Subcutaneous abdominal adipose tissue (tissue), 5 donors: ENCODE data around the gene SUPT20H.
A peak's percentile ranks its signal among the peaks of the same experiment; 100 is the strongest.

Experiments
- H3K27ac ChIP-seq: one replicate; pipeline ENCODE4 v1.7.0; 2013; ENCODE audit warnings: low read depth, mild to moderate bottlenecking, inconsistent platforms, low read length, moderate library complexity
- H3K27me3 ChIP-seq, 5 donors: one replicate each; pipeline ENCODE4 v1.7.0; 2013; ENCODE audit warnings: low read length in 5 of 5, inconsistent platforms in 1 of 5; ENCODE audit not compliant: control insufficient read depth in 5 of 5, insufficient read depth in 4 of 5
- H3K36me3 ChIP-seq, 5 donors: one replicate each; pipeline ENCODE4 v1.7.0; 2013; ENCODE audit warnings: low read length in 5 of 5; ENCODE audit not compliant: control insufficient read depth in 5 of 5, insufficient read depth in 5 of 5
- H3K4me1 ChIP-seq, 5 donors: one replicate each; pipeline ENCODE4 v1.7.0; 2013; ENCODE audit warnings: low read length in 5 of 5, mild to moderate bottlenecking in 3 of 5, moderate library complexity in 1 of 5; ENCODE audit not compliant: control insufficient read depth in 5 of 5, insufficient read depth in 5 of 5
- H3K4me3 ChIP-seq, 5 donors: one replicate each; pipeline ENCODE4 v1.7.0; 2013; ENCODE audit warnings: low read length in 5 of 5, low read depth in 1 of 5
- H3K9ac ChIP-seq, 5 donors: one replicate each; pipeline ENCODE4 v1.7.0; 2013; ENCODE audit warnings: low read length in 5 of 5, mild to moderate bottlenecking in 4 of 5, moderate library complexity in 3 of 5
- H3K9me3 ChIP-seq, 5 donors: one replicate each; pipeline ENCODE4 v1.7.0; 2013; ENCODE audit warnings: low read length in 5 of 5; ENCODE audit not compliant: control insufficient read depth in 5 of 5
- donor health status: healthy.
- donor health status: healthy.
- donor health status: healthy.
- donor health status: healthy.
- donor health status: healthy.

The SUPT20H gene

GRCh38 chr13:37094840-37095239, 35.4 kb upstream of the SUPT20H start:
- no peak overlapping the region for H3K27ac ChIP-seq
- H3K9me3 ChIP-seq, result no peaks in the 10 kb centered on the region
- H3K27me3 ChIP-seq, result no peaks in the 10 kb centered on the region
- H3K36me3 ChIP-seq, result no peaks in the 10 kb centered on the region
- H3K4me3 ChIP-seq, result no peak overlapping the region
- no peak overlapping the region for H3K9ac ChIP-seq
- no peaks in the 10 kb centered on the region for H3K4me1 ChIP-seq

- Histone ChIP-seq H3K4me3 (no peak overlapping the region), H3K36me3 (no peaks in the 10 kb centered on the region), H3K27ac (no peak overlapping the region), H3K27me3 (no peaks in the 10 kb centered on the region), H3K9me3 (no peaks in the 10 kb centered on the region), H3K9ac (no peak overlapping the region), H3K4me1 (no peaks in the 10 kb centered on the region)
Observed at GRCh38 chr13:37094099-37094498, 34.6 kb upstream of the SUPT20H start.

GRCh38 chr13:37091835-37092234, 32.3 kb upstream of the SUPT20H start:
- Histone ChIP-seq H3K36me3 (no peaks in the 10 kb centered on the region), H3K4me1 (peaks cover 0 to 3% (median 0%) of the 10 kb centered on the region in 5 donors), H3K27me3 (no peaks in the 10 kb centered on the region), H3K9me3 (no peaks in the 10 kb centered on the region), H3K4me3 (no peak overlapping the region), H3K9ac (no peak overlapping the region), H3K27ac (no peak overlapping the region)

- no peaks in the 10 kb centered on the region for H3K27me3 ChIP-seq
- H3K9ac ChIP-seq, result no peak overlapping the region
- no peaks in the 10 kb centered on the region for H3K36me3 ChIP-seq
- no peaks in the 10 kb centered on the region for H3K9me3 ChIP-seq
- H3K27ac ChIP-seq, result no peak overlapping the region
- H3K4me1 ChIP-seq, result peaks cover 0 to 6% (median 0%) of the 10 kb centered on the region in 5 donors
- H3K4me3 ChIP-seq, result no peak overlapping the region
Observed at GRCh38 chr13:37090912-37091311, 31.4 kb upstream of the SUPT20H start.

GRCh38 chr13:37089495-37089894, 30.0 kb upstream of the SUPT20H start:
- Histone ChIP-seq H3K27me3 (no peaks in the 10 kb centered on the region), H3K36me3 (no peaks in the 10 kb centered on the region), H3K4me1 (peaks cover 0 to 13% (median 0%) of the 10 kb centered on the region in 5 donors), H3K27ac (no peak overlapping the region), H3K4me3 (no peak overlapping the region), H3K9me3 (no peaks in the 10 kb centered on the region), H3K9ac (no peak overlapping the region)

GRCh38 chr13:37087486-37087885, 28.0 kb upstream of the SUPT20H start:
- Histone ChIP-seq H3K36me3 (no peaks in the 10 kb centered on the region), H3K27me3 (no peaks in the 10 kb centered on the region), H3K9ac (no peak overlapping the region), H3K27ac (no peak overlapping the region), H3K9me3 (no peaks in the 10 kb centered on the region), H3K4me1 (peaks cover 0 to 13% (median 0%) of the 10 kb centered on the region in 5 donors), H3K4me3 (no peak overlapping the region)

- Histone ChIP-seq H3K27me3 (no peaks in the 10 kb centered on the region), H3K36me3 (no peaks in the 10 kb centered on the region), H3K9me3 (no peaks in the 10 kb centered on the region), H3K4me1 (peaks cover 0 to 13% (median 0%) of the 10 kb centered on the region in 5 donors), H3K4me3 (no peak overlapping the region), H3K27ac (no peak overlapping the region), H3K9ac (no peak overlapping the region)
Observed at GRCh38 chr13:37085606-37086005, 26.1 kb upstream of the SUPT20H start.

GRCh38 chr13:37076818-37077217, 17.3 kb upstream of the SUPT20H start:
- no peaks in the 10 kb centered on the region for H3K9me3 ChIP-seq
- no peaks in the 10 kb centered on the region for H3K27me3 ChIP-seq
- no peak overlapping the region for H3K27ac ChIP-seq
- H3K4me3 ChIP-seq, result no peak overlapping the region
- H3K9ac ChIP-seq, result no peak overlapping the region
- H3K4me1 ChIP-seq, result peaks cover 0 to 5% (median 0%) of the 10 kb centered on the region in 5 donors
- H3K36me3 ChIP-seq, result no peaks in the 10 kb centered on the region

GRCh38 chr13:37075164-37075563, 15.7 kb upstream of the SUPT20H start:
- Histone ChIP-seq H3K36me3 (no peaks in the 10 kb centered on the region), H3K9ac (no peak overlapping the region), H3K9me3 (no peaks in the 10 kb centered on the region), H3K4me3 (no peak overlapping the region), H3K27ac (no peak overlapping the region), H3K27me3 (no peaks in the 10 kb centered on the region), H3K4me1 (peaks cover 0 to 5% (median 0%) of the 10 kb centered on the region in 5 donors)

- Histone ChIP-seq H3K4me3 (no peak overlapping the region), H3K9me3 (no peaks in the 10 kb centered on the region), H3K27me3 (no peaks in the 10 kb centered on the region), H3K4me1 (peaks cover 0 to 5% (median 0%) of the 10 kb centered on the region in 5 donors), H3K36me3 (no peaks in the 10 kb centered on the region), H3K27ac (no peak overlapping the region), H3K9ac (no peak overlapping the region)
Observed at GRCh38 chr13:37074703-37075102, 15.2 kb upstream of the SUPT20H start.

- Histone ChIP-seq H3K9me3 (no peaks in the 10 kb centered on the region), H3K4me1 (peaks cover 0 to 5% (median 0%) of the 10 kb centered on the region in 5 donors), H3K27ac (no peak overlapping the region), H3K4me3 (no peak overlapping the region), H3K27me3 (no peaks in the 10 kb centered on the region), H3K9ac (peak overlapping the region in 2 of 5 donors; percentile 1 to 35), H3K36me3 (no peaks in the 10 kb centered on the region)
Observed at GRCh38 chr13:37072024-37072423, 12.5 kb upstream of the SUPT20H start.
